ENCODE data around the gene ILF3.

The ILF3 gene

GRCh38 chr19:10720607-10721125, 66.5 kb downstream of the ILF3 start:
- TF ChIP-seq EP300 (IDR thresholded peaks at IDR 0.05; ENCODE audit: borderline replicate concordance) (no peak), TEAD4 (IDR thresholded peaks at IDR 0.05) (no peak), FOXM1 (IDR thresholded peaks at IDR 0.05; ENCODE audit: borderline replicate concordance, low read depth) (no peak), CEBPB (IDR thresholded peaks at IDR 0.05) (no peak), TCF12 (IDR thresholded peaks at IDR 0.05; ENCODE audit: low read depth) (no peak), USF1 (IDR thresholded peaks at IDR 0.05) (no peak), CREB1 (IDR thresholded peaks at IDR 0.05; ENCODE audit: low read depth) (no peak)

- TF ChIP-seq TEAD4 (IDR thresholded peaks at IDR 0.05) (no peak), CREB1 (IDR thresholded peaks at IDR 0.05; ENCODE audit: low read depth) (no peak), NFIC (IDR thresholded peaks at IDR 0.05) (no peak), TCF12 (IDR thresholded peaks at IDR 0.05; ENCODE audit: low read depth) (no peak), YY1 (IDR thresholded peaks at IDR 0.05; ENCODE audit: low read depth) (no peak), FOXM1 (IDR thresholded peaks at IDR 0.05; ENCODE audit: borderline replicate concordance, low read depth) (no peak), TAF1 (IDR thresholded peaks at IDR 0.05; ENCODE audit: low read depth) (no peak), RAD21 (IDR thresholded peaks at IDR 0.05; ENCODE audit: low read depth) (no peak), EGR1 (IDR thresholded peaks at IDR 0.05) (no peak), USF1 (IDR thresholded peaks at IDR 0.05) (no peak), ZBTB7A (IDR thresholded peaks at IDR 0.05; ENCODE audit: low read depth) (no peak), CEBPB (IDR thresholded peaks at IDR 0.05) (no peak), EP300 (IDR thresholded peaks at IDR 0.05; ENCODE audit: borderline replicate concordance) (no peak)
- TF ChIP-seq, protein P1, sequence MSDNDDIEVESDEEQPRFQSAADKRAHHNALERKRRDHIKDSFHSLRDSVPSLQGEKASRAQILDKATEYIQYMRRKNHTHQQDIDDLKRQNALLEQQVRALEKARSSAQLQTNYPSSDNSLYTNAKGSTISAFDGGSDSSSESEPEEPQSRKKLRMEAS (IDR thresholded peaks at IDR 0.05): no peak
- TF ChIP-seq, protein P2, sequence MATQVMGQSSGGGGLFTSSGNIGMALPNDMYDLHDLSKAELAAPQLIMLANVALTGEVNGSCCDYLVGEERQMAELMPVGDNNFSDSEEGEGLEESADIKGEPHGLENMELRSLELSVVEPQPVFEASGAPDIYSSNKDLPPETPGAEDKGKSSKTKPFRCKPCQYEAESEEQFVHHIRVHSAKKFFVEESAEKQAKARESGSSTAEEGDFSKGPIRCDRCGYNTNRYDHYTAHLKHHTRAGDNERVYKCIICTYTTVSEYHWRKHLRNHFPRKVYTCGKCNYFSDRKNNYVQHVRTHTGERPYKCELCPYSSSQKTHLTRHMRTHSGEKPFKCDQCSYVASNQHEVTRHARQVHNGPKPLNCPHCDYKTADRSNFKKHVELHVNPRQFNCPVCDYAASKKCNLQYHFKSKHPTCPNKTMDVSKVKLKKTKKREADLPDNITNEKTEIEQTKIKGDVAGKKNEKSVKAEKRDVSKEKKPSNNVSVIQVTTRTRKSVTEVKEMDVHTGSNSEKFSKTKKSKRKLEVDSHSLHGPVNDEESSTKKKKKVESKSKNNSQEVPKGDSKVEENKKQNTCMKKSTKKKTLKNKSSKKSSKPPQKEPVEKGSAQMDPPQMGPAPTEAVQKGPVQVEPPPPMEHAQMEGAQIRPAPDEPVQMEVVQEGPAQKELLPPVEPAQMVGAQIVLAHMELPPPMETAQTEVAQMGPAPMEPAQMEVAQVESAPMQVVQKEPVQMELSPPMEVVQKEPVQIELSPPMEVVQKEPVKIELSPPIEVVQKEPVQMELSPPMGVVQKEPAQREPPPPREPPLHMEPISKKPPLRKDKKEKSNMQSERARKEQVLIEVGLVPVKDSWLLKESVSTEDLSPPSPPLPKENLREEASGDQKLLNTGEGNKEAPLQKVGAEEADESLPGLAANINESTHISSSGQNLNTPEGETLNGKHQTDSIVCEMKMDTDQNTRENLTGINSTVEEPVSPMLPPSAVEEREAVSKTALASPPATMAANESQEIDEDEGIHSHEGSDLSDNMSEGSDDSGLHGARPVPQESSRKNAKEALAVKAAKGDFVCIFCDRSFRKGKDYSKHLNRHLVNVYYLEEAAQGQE (IDR thresholded peaks at IDR 0.05; ENCODE audit: low read depth): no peak
Measured at GRCh38 chr19:10723591-10723990, 69.4 kb downstream of the ILF3 start.

DNA sequence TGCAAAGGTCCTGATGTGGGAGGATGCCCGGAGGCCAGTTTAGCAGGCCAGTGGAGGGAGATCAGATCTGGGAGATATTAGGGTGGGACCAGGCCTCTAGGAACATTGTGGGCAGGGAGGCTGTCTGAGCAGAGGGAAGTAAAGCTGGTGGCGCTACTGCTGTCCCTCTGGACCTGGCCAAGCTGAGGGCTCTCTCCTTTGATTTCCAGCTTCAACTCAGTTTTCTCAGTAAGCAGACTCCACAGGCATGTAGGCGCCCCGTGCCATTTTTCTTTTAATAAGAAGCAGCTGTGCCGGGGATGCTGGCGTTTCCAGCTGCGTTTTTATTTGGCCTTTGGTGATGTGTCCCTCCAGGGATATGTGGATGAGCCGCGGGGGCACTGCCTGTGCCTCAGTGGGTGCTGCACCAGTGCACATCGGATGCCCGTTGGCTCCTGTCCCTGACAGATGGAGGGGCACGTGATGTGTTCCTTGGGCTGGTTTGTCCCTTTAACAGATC, 70.5 kb downstream of the ILF3 start:
- TF ChIP-seq CREB1 (IDR thresholded peaks at IDR 0.05; ENCODE audit: low read depth) (no peak), TAF1 (IDR thresholded peaks at IDR 0.05; ENCODE audit: low read depth) (no peak), TEAD4 (IDR thresholded peaks at IDR 0.05) (no peak), EGR1 (IDR thresholded peaks at IDR 0.05) (no peak), ZBTB7A (IDR thresholded peaks at IDR 0.05; ENCODE audit: low read depth) (no peak), FOXM1 (IDR thresholded peaks at IDR 0.05; ENCODE audit: borderline replicate concordance, low read depth) (no peak)
- TF ChIP-seq, protein P1 (IDR thresholded peaks at IDR 0.05): no peak

GRCh38 chr19:10725415-10725814, 71.3 kb downstream of the ILF3 start:
- TF ChIP-seq CEBPB (IDR thresholded peaks at IDR 0.05): no peak
- TF ChIP-seq TAF1 (IDR thresholded peaks at IDR 0.05; ENCODE audit: low read depth): no peak
- no peak for TF ChIP-seq CREB1 (IDR thresholded peaks at IDR 0.05; ENCODE audit: low read depth)

DNA sequence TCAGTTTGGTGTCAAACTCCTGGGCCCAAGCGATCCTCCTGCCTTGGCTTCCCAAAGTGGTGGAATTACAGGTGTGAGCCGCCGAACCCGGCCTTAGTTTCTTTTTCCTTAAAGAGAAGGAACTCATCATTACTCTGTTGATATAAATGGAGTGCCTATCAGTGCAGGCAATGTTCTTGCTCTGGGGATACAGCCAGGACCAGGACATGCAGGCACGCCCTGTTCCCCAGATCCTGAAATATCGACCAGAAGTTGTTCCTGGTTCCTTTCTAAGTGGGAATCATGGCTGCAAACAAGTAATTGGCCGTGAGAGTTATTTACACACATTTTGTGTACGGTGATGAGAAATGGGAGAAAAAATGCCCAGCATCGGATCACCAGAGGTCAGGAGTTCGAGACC, 72.1 kb downstream of the ILF3 start:
- TF ChIP-seq, protein P2 (IDR thresholded peaks at IDR 0.05; ENCODE audit: low read depth): no peak
- TF ChIP-seq EP300 (IDR thresholded peaks at IDR 0.05; ENCODE audit: borderline replicate concordance) (no peak), EGR1 (IDR thresholded peaks at IDR 0.05) (no peak), YY1 (IDR thresholded peaks at IDR 0.05; ENCODE audit: low read depth) (no peak), TAF1 (IDR thresholded peaks at IDR 0.05; ENCODE audit: low read depth) (no peak)

DNA sequence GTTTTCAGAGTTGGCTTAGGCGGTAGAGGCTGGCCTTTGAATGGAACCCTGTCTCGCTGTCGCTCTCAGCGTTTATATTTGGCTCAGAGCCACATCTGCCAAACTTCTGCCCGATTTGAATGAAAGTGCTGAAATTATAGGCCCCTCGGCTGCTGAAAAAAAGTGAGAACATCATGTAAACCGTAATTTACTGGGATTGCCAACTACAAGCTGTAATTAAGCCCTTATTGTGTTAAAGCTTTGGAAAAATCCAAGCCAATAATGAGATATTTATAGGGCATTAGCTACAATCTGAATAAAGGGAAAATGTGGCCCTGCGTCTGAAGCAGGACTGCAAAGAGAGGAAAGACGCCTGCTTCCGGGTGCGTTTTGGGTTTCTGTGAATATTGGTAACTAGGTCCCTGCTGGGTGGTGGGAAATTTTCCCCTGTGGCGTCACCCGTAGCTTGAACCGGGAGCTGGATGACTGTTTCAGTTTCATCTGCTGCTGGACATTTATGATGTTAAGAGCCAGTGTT, 73.6 kb downstream of the ILF3 start:
- TF ChIP-seq TEAD4 (IDR thresholded peaks at IDR 0.05) (no peak), EGR1 (IDR thresholded peaks at IDR 0.05) (no peak), TCF12 (IDR thresholded peaks at IDR 0.05; ENCODE audit: low read depth) (no peak), CEBPB (IDR thresholded peaks at IDR 0.05) (no peak), NFIC (IDR thresholded peaks at IDR 0.05) (no peak)

All from Ishikawa (cell line).